ENCODE measurements around the gene GPR161.

Gene GPR161

DNA sequence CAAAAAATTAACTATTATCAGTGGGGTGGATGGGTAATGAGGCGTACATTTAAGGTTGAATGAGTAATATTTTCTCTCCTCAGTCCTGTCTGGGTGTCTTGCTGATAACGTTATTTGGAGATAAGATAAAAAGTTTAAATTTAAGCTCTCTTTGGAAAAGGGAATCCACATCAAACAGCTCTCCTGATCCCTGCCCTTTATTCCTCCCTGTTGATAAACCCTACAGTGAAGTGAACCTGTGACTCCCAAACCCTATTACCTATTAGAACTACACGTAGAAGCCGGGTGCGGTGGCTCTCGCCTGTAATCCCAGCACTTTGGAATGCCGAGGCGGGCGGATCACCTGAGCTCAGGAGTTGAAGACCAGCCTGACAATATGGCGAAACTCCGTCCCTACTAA is 9.9 kb upstream of the GPR161 start:
- DNase-seq, result no peak

- no peak for DNase-seq
Measured at GRCh38 chr1:168146160-168146539, 9.4 kb upstream of the GPR161 start.

- peak; percentile 58 to 76 (median 69) for DNase-seq
Measured at GRCh38 chr1:168145184-168146159, 8.7 kb upstream of the GPR161 start.

DNA sequence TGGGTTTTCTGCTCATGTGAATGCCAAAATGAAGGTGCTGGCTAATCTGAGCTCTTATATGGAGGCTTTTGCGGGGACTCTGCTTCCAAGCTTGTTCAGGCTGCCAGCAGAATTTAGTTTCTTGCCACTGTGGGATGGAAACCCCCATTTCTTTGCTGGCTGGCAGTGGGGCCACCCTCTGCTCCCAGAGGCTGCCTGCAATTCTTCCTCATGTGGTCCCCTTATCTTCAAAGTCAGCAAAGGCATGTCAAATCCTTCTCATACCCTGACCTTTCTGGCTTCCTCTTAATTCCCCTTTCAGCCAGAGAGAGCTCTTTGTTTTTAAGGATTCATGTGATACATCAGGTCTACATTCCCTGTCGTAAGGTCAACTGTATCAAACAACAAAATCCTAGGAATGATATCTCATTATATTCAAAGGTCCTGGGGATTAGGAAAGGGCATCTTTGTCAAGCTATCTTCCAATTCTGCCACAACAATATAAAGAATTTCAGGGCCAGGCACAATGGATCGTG is 5.2 kb upstream of the GPR161 start:
- DNase-seq, result no peak

DNA sequence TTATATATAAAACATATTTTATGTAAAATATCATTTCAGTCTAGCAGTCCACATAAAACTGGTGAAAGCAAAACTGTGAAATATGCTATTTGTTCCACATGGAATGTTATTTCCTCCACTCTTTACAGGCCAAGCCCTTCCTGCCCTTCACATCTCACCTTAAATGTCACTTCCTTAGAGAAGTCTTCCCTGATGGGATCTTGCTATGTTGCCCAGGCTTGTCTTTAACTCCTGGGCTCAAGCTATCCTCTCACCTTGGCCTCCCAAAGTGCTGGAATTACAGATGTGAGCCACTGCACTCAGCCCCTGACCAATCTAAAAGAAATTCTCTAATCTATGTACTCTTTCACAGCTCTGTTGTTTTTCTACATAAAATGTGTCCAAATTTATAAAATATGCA is 2.3 kb upstream of the GPR161 start:
- no peak for DNase-seq

- DNase-seq, result no peak
Measured at GRCh38 chr1:168138134-168138533, 1.4 kb upstream of the GPR161 start.

- DNase-seq, result no peak
Measured at GRCh38 chr1:168137515-168137821, 738 bp upstream of the GPR161 start.

- peak in 1 of 5 donors; percentile 3 for DNase-seq
Measured at GRCh38 chr1:168135921-168136708, 615 bp downstream of the GPR161 start.

GRCh38 chr1:168135116-168135920 is 1.4 kb downstream of the GPR161 start:
- no peak for DNase-seq

GRCh38 chr1:168134642-168135041 is 2.1 kb downstream of the GPR161 start:
- no peak for DNase-seq

GRCh38 chr1:168134132-168134531 is 2.6 kb downstream of the GPR161 start:
- DNase-seq, result no peak

DNA sequence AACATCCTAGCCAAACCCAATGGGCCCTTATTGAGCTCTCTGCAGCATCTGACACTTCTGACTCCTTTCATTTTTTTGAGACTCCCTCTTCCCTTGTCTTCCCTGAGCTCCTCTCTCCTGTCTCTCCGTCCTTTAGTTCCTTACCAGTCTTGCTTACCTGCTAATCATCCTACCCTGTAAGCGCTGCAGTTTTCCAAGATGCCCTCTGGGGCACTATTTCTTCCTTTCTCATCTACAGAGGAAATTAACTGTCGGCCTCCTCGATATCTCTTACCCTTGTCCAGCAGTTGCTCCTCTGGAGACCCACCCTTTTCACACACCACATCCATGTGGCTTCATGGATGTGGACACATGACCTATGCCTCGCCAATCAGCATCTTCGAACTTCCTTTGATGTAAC is 6.8 kb downstream of the GPR161 start:
- no peak for DNase-seq

GRCh38 chr1:168127503-168127902 is 9.2 kb downstream of the GPR161 start:
- no peak for DNase-seq

DNA sequence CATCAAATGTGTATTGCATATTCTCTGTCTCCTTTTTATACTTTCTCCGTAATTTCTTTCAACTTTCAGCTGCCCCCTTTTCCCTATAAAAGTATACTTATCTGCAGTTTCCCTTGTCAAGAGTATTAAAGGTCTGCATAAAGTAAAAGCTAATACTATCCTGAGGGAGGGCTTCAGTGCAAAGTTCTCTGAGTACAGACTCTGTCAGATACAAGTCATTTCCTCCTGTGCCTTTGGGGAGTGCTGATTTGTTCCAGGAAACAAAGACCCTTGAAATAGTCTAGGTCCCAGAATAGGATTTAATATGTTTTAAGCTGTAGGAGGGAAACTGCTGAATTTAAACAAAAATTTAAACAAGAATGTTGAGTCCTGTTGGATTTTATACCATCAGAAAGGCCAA is 11.7 kb downstream of the GPR161 start:
- no peak for DNase-seq

- DNase-seq, result no peak
Measured at GRCh38 chr1:168121401-168122011, 15.2 kb downstream of the GPR161 start.

- no peak for DNase-seq
Measured at GRCh38 chr1:168119750-168120149, 17.0 kb downstream of the GPR161 start.

DNA sequence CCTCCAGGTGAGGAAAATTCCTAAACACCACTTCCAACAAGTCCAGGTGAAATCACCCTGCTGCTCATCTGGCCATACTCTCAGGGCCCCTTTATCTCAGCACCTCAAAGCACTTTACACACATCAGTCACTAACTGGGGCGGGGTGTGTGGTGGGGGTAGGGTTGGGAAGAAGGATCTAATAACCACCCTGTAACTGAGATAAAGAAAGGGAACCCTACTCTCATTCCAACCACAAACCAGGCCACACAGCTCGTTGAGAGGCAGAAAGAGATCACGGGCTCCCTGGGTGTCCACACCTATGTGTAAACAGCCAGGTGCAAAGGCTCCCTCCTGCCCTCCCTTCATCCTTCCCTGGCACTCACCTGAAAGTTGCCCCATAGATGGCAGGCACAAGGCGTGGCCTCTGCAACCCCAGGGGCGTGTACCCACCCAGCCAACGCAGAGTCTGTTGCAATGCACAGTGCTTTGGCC is 20.4 kb downstream of the GPR161 start:
- no peak for DNase-seq

DNA sequence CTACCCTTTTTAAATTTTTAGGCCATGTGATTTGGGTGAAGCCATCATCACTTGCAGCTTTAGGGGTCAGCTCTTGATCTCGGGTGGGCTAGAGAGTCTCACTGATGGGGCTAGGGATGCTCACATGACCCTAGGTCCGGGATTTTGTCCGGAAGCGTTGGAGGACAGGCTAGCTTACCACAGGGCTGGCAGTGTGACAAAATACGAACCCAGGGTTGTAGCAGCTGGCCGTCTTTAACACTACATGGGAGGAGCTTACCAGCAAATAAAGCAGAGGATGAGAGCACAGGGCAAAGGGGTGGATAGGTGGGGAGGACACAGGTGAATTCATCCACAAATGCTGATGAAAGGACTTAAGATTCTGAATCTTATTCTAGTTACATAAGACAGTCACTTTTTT is 21.9 kb downstream of the GPR161 start:
- no peak for DNase-seq

- no peak for DNase-seq
Measured at GRCh38 chr1:168112673-168113305, 23.9 kb downstream of the GPR161 start.

GRCh38 chr1:168110896-168111545 is 25.7 kb downstream of the GPR161 start:
- DNase-seq, result no peak

- no peak for DNase-seq
Measured at GRCh38 chr1:168106274-168106673, 30.5 kb downstream of the GPR161 start.
